GM23338 (cell line): ENCODE results near the gene ITPR3. TPM values are rescaled to one million over a fixed set of nuclear protein-coding genes. Genes with fewer than 3 reads are reported as not detected.

Source experiments
- ATAC-seq: fragments of 200-7000 bp; cut with Tn5 transposase; 3 replicates; pipeline ENCODE4 v1.9.1; 2020
- DNase-seq: peaks from one replicate; pipeline ENCODE4 v3.0.0-alpha.2; 2015; ENCODE audit warnings: low spot score
- H2AFZ ChIP-seq: fragments of 200-600 bp; sonication (generic); 2 replicates; pipeline ENCODE4 v1.8.0; 2016; ENCODE audit warnings: antibody characterized with exemption, mild to moderate bottlenecking, moderate library complexity
- H3F3A ChIP-seq: fragments of 200-600 bp; sonication (generic); replicated peaks from 2 replicates; pipeline ENCODE4 v1.8.0; 2017; ENCODE audit warnings: antibody characterized with exemption, mixed run types, low read depth
- H3K27ac ChIP-seq: fragments of 200-600 bp; sonication (generic); 2 replicates; pipeline ENCODE4 v1.6.1; 2016; ENCODE audit warnings: low read depth
- H3K27me3 ChIP-seq: fragments of 200-600 bp; sonication (generic); 2 replicates; pipeline ENCODE4 v1.8.0; 2016; ENCODE audit warnings: mild to moderate bottlenecking, mixed run types, moderate library complexity; ENCODE audit not compliant: insufficient read depth
- H3K36me3 ChIP-seq: fragments of 200-600 bp; sonication (generic); 2 replicates; pipeline ENCODE4 v1.8.0; 2016; ENCODE audit warnings: mild to moderate bottlenecking; ENCODE audit not compliant: insufficient read depth
- H3K4me1 ChIP-seq: fragments of 200-600 bp; sonication (generic); 2 replicates; pipeline ENCODE4 v1.8.0; 2016; ENCODE audit warnings: mild to moderate bottlenecking, moderate library complexity; ENCODE audit not compliant: insufficient read depth
- H3K4me2 ChIP-seq: fragments of 200-600 bp; sonication (generic); 2 replicates; pipeline ENCODE4 v1.7.1; 2017; ENCODE audit warnings: mixed run types
- H3K4me3 ChIP-seq: fragments of 200-600 bp; sonication (generic); 2 replicates; pipeline ENCODE4 v1.6.1; 2016; ENCODE audit warnings: mixed run types
- H3K79me2 ChIP-seq: fragments of 200-600 bp; sonication (generic); replicated peaks from 2 replicates; pipeline ENCODE4 v1.8.0; 2017; ENCODE audit warnings: mild to moderate bottlenecking; ENCODE audit not compliant: insufficient read depth
- H3K9me2 ChIP-seq: fragments of 200-600 bp; sonication (generic); 2 replicates; pipeline ENCODE4 v1.8.0; 2017; ENCODE audit not compliant: insufficient read depth
- H4K20me1 ChIP-seq: fragments of 200-600 bp; sonication (generic); replicated peaks from 2 replicates; pipeline ENCODE4 v1.8.0; 2017; ENCODE audit warnings: mild to moderate bottlenecking; ENCODE audit not compliant: insufficient read depth
- H3K27ac Mint-ChIP-seq: 2 replicates; pipeline ENCODE4 v1.8.0; 2020; ENCODE audit warnings: inconsistent platforms, mild to moderate bottlenecking, moderate library complexity, mixed read lengths
- H3K27me3 Mint-ChIP-seq: 3 replicates; pipeline ENCODE4 v1.8.0; 2022; ENCODE audit warnings: low read depth, mild to moderate bottlenecking, moderate library complexity, mixed read lengths, inconsistent platforms; ENCODE audit not compliant: insufficient read depth, poor library complexity
- H3K36me3 Mint-ChIP-seq: 3 replicates; pipeline ENCODE4 v1.8.0; 2021; ENCODE audit warnings: low read depth, mild to moderate bottlenecking, inconsistent platforms, moderate library complexity, mixed read lengths
- H3K4me1 Mint-ChIP-seq: 3 replicates; pipeline ENCODE4 v1.8.0; 2020; ENCODE audit warnings: mild to moderate bottlenecking, inconsistent platforms, mixed read lengths
- H3K4me3 Mint-ChIP-seq: 3 replicates; pipeline ENCODE4 v1.8.0; 2021; ENCODE audit warnings: moderate library complexity, mild to moderate bottlenecking, inconsistent platforms, mixed read lengths
- H3K9me3 Mint-ChIP-seq: 3 replicates; pipeline ENCODE4 v1.8.0; 2020; ENCODE audit warnings: moderate library complexity, mild to moderate bottlenecking, inconsistent platforms, mixed read lengths
- CREB1 ChIP-seq: fragments of 250-450 bp; sonication (Bioruptor Pico); IDR thresholded peaks from 2 replicates; pipeline ENCODE4 v1.5.0; 2020; ENCODE audit warnings: low read depth, mild to moderate bottlenecking, moderate library complexity
- EZH2phosphoT487 ChIP-seq: fragments of 200-600 bp; sonication (generic); IDR thresholded peaks from one replicate; pipeline ENCODE4 v1.8.1; 2018; ENCODE audit warnings: antibody characterized with exemption; ENCODE audit not compliant: unreplicated experiment
- JUNB ChIP-seq: IDR thresholded peaks from one replicate; pipeline ENCODE4 v1.6.1; 2016; ENCODE audit warnings: antibody characterized with exemption; ENCODE audit not compliant: unreplicated experiment
- NANOG ChIP-seq: IDR thresholded peaks from 2 replicates; pipeline ENCODE4 v1.6.1; 2016; ENCODE audit warnings: antibody characterized with exemption, borderline replicate concordance
- POLR2AphosphoS5 ChIP-seq: IDR thresholded peaks from 2 replicates; pipeline ENCODE4 v1.6.1; 2016; ENCODE audit warnings: antibody characterized with exemption, low read depth
- REST ChIP-seq: IDR thresholded peaks from one replicate; pipeline ENCODE4 v1.6.1; 2018; ENCODE audit warnings: antibody characterized with exemption; ENCODE audit not compliant: unreplicated experiment
- STAT1 ChIP-seq: IDR thresholded peaks from one replicate; pipeline ENCODE4 v1.6.1; 2016; ENCODE audit warnings: antibody characterized with exemption; ENCODE audit not compliant: unreplicated experiment
- ZNF114 ChIP-seq: fragments of 250-450 bp; sonication (Bioruptor Pico); IDR thresholded peaks from 2 replicates; pipeline ENCODE4 v1.5.0; 2020; ENCODE audit warnings: mild to moderate bottlenecking, moderate library complexity
- ZNF331 ChIP-seq: fragments of 250-450 bp; sonication (Bioruptor Pico); IDR thresholded peaks from 2 replicates; pipeline ENCODE4 v1.5.0; 2020; ENCODE audit warnings: low read depth, mild to moderate bottlenecking, moderate library complexity
- polyA plus RNA-seq: library from polyadenylated mRNA; unstranded; fragments of >200 nt; fragmentation: Nextera tagmentation; extraction: Ambion mirVana; gene quantifications from 2 replicates; pipeline ENCODE4 v1.2.1, GENCODE V29; 2016
- total RNA-seq: library from RNA; depleted of rRNA; stranded (reverse); fragments of >200 nt; shearing (Covaris generic); gene quantifications from 2 replicates; pipeline ENCODE4 v1.2.3, GENCODE V29; 2014
- TF ChIP-seq, protein P1 (sequence below): IDR thresholded peaks from 2 replicates; pipeline ENCODE4 v1.6.1; 2016; ENCODE audit warnings: antibody characterized with exemption
- TF ChIP-seq, protein P2 (sequence below): fragments of 250-450 bp; sonication (Bioruptor Pico); IDR thresholded peaks from 2 replicates; pipeline ENCODE4 v1.5.0; 2020; ENCODE audit warnings: mild to moderate bottlenecking, moderate library complexity
- TF ChIP-seq, protein P3 (sequence below), 2 experiments: fragments of 200-600 bp in 1 of 2; sonication (generic) in 1 of 2; conservative IDR thresholded peaks; 2 replicates each; pipeline versions ENCODE4 v1.5.1 to v1.6.1; 2016 to 2017; ENCODE audit warnings: antibody characterized with exemption in 2 of 2, low read depth in 2 of 2, mild to moderate bottlenecking in 2 of 2, moderate library complexity in 1 of 2

Gene ITPR3
- total and polyA plus RNA-seq, 2 experiments from 2014 or later = 7.3 to 31.9 TPM

DNA sequence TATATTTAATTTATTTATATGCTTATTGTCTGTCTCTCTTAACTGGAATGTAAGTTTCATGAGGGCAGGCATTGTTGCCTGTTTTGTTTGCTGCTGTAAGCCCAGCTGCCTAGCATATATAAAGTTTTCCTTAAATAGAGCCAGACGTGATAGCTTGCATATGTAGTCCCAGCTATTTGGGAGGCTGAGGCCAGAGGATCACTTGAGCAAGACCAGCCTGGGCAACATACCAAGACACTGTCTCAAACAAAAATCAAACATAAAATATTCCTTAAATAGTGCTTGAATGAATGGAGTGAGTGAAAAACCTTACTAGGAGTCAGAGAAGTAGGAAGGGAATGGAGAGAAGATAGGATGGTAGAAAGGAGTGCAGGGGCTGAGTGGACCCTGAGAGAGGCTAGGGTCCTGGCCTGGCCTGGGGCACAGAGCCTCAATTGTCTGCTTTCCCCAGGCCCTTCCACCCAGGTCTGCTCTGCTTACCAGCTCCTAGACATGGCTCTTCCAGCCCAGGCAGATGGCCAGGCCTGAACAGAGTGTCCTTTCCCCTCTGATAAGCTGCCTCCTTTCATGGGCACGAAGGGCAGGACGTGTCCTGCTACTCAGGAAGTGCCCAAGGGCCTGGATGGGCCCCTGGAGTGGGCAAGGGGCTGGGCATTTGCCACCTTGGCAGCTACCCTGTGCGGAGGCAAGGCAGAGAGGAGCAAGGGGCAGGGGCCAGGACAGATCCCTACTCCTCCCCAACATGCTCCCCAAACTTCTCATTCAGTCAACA is 23.4 kb upstream of the ITPR3 start (continued):
- TF ChIP-seq, protein P1, sequence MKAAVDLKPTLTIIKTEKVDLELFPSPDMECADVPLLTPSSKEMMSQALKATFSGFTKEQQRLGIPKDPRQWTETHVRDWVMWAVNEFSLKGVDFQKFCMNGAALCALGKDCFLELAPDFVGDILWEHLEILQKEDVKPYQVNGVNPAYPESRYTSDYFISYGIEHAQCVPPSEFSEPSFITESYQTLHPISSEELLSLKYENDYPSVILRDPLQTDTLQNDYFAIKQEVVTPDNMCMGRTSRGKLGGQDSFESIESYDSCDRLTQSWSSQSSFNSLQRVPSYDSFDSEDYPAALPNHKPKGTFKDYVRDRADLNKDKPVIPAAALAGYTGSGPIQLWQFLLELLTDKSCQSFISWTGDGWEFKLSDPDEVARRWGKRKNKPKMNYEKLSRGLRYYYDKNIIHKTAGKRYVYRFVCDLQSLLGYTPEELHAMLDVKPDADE = no peak
- TF ChIP-seq ZNF331 (CRISPR knock-in tag) (no peak), STAT1 (no peak), CREB1 (CRISPR knock-in tag) (no peak), JUNB (no peak)

- no peak overlapping the region for H2AFZ ChIP-seq
- no peaks in the 10 kb centered on the region for H3K27me3 ChIP-seq
- no peaks in the 10 kb centered on the region for H3K4me1 ChIP-seq
- H3K9me3 Mint-ChIP-seq = no peaks in the 10 kb centered on the region
- ATAC-seq (no peak), DNase-seq (no peak)
- H3K4me2 ChIP-seq = no peak overlapping the region
- H3K36me3 Mint-ChIP-seq = no peaks in the 10 kb centered on the region
- H3K4me1 Mint-ChIP-seq = peaks cover 7% of the 10 kb centered on the region; the same call in 2 of the 3 replicates
- H3K27ac Mint-ChIP-seq = no peak overlapping the region
- no peak overlapping the region for H3K4me3 Mint-ChIP-seq
- H3K36me3 ChIP-seq = no peaks in the 10 kb centered on the region
- H4K20me1 ChIP-seq = no peaks in the 10 kb centered on the region
- H3K79me2 ChIP-seq = no peaks in the 10 kb centered on the region
- H3K4me3 ChIP-seq = no peak overlapping the region
- peaks cover 4% of the 10 kb centered on the region for H3K27me3 Mint-ChIP-seq
- H3K27ac ChIP-seq = no peak overlapping the region
- no peaks in the 10 kb centered on the region for H3F3A ChIP-seq
- H3K9me2 ChIP-seq = no peaks in the 10 kb centered on the region
- TF ChIP-seq EZH2phosphoT487 = no peak
- TF ChIP-seq, protein P2, sequence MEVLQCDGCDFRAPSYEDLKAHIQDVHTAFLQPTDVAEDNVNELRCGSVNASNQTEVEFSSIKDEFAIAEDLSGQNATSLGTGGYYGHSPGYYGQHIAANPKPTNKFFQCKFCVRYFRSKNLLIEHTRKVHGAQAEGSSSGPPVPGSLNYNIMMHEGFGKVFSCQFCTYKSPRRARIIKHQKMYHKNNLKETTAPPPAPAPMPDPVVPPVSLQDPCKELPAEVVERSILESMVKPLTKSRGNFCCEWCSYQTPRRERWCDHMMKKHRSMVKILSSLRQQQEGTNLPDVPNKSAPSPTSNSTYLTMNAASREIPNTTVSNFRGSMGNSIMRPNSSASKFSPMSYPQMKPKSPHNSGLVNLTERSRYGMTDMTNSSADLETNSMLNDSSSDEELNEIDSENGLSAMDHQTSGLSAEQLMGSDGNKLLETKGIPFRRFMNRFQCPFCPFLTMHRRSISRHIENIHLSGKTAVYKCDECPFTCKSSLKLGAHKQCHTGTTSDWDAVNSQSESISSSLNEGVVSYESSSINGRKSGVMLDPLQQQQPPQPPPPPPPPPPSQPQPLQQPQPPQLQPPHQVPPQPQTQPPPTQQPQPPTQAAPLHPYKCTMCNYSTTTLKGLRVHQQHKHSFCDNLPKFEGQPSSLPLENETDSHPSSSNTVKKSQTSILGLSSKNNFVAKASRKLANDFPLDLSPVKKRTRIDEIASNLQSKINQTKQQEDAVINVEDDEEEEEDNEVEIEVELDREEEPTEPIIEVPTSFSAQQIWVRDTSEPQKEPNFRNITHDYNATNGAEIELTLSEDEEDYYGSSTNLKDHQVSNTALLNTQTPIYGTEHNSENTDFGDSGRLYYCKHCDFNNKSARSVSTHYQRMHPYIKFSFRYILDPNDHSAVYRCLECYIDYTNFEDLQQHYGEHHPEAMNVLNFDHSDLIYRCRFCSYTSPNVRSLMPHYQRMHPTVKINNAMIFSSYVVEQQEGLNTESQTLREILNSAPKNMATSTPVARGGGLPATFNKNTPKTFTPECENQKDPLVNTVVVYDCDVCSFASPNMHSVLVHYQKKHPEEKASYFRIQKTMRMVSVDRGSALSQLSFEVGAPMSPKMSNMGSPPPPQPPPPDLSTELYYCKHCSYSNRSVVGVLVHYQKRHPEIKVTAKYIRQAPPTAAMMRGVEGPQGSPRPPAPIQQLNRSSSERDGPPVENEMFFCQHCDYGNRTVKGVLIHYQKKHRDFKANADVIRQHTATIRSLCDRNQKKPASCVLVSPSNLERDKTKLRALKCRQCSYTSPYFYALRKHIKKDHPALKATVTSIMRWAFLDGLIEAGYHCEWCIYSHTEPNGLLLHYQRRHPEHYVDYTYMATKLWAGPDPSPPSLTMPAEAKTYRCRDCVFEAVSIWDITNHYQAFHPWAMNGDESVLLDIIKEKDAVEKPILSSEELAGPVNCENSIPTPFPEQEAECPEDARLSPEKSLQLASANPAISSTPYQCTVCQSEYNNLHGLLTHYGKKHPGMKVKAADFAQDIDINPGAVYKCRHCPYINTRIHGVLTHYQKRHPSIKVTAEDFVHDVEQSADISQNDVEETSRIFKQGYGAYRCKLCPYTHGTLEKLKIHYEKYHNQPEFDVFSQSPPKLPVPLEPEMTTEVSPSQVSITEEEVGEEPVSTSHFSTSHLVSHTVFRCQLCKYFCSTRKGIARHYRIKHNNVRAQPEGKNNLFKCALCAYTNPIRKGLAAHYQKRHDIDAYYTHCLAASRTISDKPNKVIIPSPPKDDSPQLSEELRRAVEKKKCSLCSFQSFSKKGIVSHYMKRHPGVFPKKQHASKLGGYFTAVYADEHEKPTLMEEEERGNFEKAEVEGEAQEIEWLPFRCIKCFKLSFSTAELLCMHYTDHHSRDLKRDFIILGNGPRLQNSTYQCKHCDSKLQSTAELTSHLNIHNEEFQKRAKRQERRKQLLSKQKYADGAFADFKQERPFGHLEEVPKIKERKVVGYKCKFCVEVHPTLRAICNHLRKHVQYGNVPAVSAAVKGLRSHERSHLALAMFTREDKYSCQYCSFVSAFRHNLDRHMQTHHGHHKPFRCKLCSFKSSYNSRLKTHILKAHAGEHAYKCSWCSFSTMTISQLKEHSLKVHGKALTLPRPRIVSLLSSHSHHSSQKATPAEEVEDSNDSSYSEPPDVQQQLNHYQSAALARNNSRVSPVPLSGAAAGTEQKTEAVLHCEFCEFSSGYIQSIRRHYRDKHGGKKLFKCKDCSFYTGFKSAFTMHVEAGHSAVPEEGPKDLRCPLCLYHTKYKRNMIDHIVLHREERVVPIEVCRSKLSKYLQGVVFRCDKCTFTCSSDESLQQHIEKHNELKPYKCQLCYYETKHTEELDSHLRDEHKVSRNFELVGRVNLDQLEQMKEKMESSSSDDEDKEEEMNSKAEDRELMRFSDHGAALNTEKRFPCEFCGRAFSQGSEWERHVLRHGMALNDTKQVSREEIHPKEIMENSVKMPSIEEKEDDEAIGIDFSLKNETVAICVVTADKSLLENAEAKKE = no peak
- no peak for TF ChIP-seq ZNF114 (CRISPR knock-in tag)
- TF ChIP-seq STAT1 = no peak
- no peak for TF ChIP-seq POLR2AphosphoS5
- TF ChIP-seq NANOG = no peak
- TF ChIP-seq, protein P3, sequence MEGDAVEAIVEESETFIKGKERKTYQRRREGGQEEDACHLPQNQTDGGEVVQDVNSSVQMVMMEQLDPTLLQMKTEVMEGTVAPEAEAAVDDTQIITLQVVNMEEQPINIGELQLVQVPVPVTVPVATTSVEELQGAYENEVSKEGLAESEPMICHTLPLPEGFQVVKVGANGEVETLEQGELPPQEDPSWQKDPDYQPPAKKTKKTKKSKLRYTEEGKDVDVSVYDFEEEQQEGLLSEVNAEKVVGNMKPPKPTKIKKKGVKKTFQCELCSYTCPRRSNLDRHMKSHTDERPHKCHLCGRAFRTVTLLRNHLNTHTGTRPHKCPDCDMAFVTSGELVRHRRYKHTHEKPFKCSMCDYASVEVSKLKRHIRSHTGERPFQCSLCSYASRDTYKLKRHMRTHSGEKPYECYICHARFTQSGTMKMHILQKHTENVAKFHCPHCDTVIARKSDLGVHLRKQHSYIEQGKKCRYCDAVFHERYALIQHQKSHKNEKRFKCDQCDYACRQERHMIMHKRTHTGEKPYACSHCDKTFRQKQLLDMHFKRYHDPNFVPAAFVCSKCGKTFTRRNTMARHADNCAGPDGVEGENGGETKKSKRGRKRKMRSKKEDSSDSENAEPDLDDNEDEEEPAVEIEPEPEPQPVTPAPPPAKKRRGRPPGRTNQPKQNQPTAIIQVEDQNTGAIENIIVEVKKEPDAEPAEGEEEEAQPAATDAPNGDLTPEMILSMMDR (conservative IDR thresholded peaks at IDR 0.05; ENCODE audit: low read depth in 2 of 2) = no peak
- TF ChIP-seq CREB1 (CRISPR knock-in tag) = no peak
- TF ChIP-seq REST = no peak
- TF ChIP-seq JUNB = no peak
Measured at GRCh38 chr6:33599413-33599938, 21.6 kb upstream of the ITPR3 start.
